OCI-LY7 (cell line): ENCODE results near the gene SLC6A12.

Source experiments
- CTCF ChIP-seq: fragments of 200-600 bp; sonication (generic); conservative IDR thresholded peaks from 2 replicates; pipeline ENCODE4 v1.5.1; 2014; ENCODE audit warnings: mild to moderate bottlenecking, antibody characterized with exemption, low read length, moderate library complexity, mixed read lengths
- EZH2phosphoT487 ChIP-seq: fragments of 200-600 bp; sonication (generic); IDR thresholded peaks from 2 replicates; pipeline ENCODE4 v1.6.1; 2018; ENCODE audit warnings: low read depth, borderline replicate concordance, mild to moderate bottlenecking, mixed run types, antibody characterized with exemption, low read length, moderate library complexity, mixed read lengths

DNA sequence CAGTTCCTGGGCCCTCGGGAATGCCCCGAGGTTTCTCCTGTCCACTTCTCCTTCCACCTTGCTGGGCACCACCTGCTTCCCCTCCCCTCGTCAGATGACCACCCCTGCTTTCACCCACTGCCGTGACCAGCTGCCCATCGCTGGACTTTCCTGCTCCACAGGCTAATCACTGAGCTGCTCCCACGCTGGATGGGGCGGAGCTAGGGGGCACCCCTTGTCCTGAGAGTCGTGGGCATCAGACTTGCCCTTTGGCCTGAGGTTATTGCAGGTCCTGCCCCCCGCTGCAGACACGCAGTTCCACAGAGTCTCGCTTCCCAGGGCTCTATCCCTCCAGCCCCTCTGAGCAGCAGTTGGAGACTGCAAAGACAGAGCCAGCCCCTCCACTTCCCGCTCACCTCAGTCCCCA, 427 bp downstream of the SLC6A12 start:
- TF ChIP-seq CTCF: no peak
- no peak for TF ChIP-seq EZH2phosphoT487
